IPS DF 19.7 (cell line): ENCODE results near the gene TSSK6.

ENCODE experiments used
- DNase-seq: peaks from one replicate; pipeline ENCODE4 v3.0.0-alpha.2; 2013; ENCODE audit warnings: low read depth, low spot score

Gene TSSK6

DNA sequence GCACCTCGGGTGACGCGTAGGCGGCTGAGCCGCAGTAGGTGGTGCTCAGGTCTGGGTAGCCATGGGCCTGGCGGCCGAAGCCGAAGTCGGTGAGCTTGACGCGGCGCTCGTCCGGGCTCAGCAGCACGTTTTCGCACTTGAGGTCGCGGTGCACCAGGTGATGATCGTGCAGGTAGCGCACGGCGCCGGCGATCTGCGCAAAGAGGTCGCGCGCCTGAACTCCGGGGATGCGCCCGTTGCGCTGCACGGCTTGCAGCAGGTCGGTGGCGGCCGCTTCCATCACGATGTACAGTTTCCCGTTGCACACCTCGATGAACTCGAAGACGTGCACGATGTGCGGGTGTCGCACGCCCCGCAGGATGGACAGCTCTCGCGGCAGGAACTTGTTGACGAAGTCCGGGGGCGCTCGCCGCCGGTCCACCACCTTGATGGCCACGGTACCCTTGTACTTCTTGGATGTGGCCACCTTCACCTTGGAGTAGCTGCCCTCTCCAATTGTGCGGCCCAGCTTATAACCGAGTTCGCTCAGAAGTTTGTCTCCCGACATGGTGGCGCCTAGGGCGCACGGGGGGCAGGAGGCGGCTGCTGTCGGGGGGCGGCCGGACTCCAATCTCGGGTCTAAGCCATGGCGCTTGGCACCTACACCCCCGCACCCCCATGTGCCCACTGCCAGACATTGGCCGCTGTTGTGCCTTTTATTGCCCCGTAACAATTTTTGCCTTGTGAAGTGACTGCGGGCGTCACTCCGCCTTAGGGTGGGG is at the start of gene TSSK6:
TSSK6 (minus strand) TSS at position 668 of the 761 bp plus-strand sequence; CDS start at position 547, 121 bp downstream.
- no peak for DNase-seq

DNA sequence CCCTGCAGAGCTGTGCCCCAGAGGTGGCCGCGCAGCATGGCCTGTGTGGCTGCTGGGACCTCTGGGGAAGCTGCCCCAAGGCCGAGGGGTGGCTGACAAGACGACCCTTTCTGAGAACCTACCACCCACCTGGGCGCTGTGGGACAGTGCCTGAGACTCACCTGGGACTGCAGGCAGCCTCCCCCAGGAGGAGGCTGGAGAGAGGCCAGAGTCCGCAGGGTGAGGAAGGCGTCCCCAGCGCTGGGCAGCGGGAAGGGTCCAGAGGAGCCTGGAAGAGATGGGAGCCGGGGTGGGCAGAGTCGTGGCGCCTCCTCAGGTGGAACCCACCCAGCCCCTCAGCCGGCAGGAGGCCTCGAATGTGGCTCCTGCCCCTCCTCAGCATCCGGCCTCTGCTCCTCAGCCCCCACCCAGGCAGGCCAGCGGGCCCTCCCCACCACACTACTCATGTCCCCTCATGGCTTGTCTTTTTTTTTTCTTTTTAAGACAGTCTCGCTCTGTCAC is 48.0 kb upstream of the TSSK6 start:
- no peak for DNase-seq

DNA sequence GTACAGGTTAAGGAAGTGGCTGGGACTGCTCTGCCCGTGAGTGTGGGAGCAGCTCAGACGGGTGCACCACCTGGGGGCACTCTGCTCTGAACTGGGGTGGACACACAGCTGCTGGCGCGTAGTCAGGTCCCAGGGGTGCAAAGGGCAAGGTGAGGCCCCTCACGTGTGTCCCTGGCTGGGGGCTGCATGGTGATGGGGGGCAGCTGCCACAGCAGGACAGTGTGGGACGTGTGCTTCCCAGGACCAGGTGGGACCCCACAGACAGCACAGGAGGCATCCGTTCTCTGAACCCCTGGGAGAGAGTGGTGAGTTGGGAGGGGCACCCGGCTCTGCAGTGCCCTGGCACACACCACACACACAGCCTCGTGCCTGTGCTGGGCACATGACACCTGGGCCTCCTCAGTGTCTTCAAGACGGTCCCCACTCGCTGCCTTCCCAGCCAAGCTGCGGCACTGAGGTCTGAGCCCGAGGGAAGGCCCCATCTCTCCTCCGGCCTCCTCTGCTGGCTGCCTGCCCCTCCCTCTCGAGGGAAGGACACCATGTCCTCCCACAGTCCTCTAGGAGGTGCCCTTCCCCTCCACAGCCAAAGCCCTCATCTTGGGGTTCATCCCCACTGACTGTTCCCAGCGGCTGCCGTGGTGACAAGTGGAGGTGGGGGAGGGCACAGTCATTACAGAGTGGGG is 47.5 kb upstream of the TSSK6 start:
- DNase-seq, result no peak

DNA sequence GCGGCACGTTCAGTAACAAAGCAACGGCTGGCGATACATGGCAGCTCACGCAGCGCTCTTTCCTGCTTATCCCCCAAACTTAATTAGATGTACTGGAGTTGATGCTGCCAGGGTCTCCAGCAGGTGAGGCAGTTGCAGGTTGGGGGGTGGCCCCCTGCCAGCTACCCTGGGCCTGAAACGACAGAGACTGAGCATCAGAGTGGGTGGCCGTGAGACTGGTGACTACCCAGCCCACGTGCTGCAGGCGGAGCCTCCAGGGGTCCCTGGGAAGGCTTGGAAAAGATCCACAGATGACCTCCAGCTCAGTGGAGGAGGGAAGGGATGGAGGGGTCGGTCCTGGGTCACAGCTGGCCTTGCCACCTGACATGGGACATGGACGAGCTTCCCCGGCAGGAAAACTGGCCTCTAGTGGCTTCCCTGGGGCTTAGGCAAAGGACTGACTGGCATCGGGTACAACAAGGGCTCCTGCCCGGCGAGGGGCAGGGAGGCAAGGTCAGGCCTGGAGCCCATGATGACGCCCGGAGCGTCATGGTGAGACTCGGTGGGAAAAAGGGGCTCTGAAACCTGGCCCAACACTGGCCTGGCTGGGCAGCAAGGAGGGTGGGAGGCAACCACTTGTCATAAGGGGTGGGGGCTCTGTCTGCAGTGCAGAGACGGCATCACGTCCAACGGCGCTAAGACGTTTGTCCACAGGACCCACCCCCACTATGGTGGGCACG is 46.8 kb upstream of the TSSK6 start:
- no peak for DNase-seq

DNA sequence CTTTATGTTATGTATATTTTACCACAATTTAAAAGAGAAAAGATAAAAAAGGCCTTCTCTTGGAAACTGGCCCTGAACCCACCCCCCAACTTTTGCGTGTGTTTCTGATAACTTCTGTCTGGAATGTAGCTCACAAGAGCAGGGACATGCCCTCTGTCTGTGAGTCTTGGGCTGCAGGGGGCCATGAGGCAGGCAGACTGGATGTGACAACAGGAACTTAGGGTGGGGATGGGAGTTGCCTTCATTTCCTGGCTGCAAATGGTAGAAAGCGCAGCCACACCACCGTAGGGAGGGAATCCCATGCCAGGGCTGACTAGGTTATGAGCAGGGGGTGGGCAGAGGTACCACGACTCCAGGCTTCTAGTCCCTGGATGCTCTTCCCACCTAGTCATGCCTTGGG is 44.6 kb upstream of the TSSK6 start:
- no peak for DNase-seq

DNA sequence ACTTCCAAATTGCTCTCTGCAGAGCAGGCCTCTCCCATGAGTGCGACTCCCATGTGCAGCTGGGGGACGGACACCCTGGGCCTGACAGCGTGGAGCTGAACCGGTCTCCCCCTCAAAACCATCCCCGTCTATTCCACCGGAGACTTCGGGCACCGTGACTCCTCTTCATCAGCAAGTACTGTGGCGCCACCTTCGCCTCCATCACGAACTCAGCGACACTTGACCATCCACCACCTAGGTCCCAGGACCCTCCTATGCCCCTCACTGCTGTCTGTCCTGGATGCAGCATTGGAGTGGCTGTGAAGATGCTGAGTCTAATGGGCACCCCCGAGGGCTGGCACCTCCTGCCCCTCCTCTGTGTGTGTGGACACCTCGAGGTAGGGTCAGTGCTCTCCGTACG is 43.3 kb upstream of the TSSK6 start:
- no peak for DNase-seq

DNA sequence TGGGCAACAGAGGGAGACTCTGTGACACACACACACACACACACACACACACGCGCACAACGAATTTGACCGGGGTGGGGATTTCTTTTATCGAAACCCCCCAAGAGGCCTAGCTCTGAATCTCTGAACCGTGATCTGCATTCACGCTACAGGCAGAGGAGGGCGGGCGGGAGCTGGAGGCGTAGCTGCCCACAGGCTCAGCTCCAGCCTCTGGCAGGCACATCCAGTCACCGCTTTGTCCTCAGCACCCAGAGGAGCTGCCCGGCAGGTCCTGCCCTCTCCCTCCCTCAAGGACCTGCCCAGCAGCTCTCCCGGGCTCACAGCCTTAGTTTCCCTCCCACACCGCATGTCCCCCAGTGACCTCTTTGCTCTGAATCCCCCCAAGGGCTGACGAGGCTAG is 42.7 kb upstream of the TSSK6 start:
- DNase-seq, result no peak

DNA sequence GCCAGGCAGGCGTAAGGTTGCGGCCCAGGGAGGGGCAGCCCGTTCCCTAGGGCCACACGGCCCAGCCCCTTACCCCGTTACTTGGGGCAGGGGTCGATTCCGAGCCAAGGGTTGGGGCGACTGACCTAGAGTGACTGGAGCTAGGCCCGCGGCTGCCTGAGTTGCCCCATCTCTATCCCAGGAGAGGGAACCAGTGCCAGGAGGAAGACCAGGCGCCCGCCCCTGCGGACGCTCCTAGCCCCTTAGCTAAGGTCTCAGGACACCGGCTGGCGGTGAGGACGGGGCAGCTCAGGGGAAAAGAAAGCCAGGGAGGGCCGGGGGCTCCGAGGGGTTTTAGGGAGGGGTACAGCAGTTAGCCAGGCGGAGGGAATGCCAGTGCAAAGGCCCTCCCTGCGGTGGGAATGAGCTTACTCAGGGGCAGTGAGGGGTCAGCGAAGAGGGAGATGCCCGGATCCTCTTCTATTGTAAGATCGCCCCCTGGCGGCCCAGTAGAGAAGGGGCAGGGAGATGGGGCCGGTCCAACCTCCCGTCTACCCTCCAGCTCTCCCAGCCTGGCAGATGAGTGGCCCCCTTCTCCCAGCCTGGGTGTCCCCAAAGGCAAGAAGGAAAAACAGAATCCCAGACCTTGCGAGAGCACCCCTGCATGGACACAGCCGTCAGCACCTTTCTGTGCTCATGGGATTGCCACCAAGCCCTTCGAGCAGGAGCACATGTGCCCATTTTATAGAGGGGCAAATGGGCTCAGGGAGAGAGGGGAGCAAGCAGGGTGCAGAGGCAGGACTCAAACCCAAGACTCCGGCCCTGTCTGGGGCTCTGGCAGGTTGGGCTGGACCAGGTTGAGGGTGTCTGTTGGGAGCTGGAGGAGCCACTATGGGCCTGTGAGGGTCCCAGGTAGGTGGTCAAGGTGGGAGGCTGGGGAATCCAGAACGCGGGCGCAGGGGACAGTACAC is 39.0 kb upstream of the TSSK6 start:
- DNase-seq, result no peak

DNA sequence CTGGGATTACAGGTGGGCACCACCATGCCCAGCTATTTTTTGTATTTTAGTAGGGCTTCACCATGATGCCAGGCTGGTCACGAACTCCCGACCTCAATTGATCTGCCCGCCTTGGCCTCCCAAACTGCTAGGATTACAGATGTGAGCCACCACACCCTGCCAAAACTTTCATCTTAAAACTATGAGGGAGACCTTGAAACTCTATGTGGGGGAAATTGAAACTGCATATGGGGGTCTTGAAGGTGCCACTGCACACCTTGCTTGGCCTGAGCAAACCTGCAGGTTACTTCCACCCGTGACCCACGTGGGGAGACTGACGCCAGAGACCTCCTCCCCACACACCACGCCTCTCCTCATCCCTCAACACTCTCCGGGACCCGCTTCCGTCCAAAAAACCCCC is 38.3 kb upstream of the TSSK6 start:
- DNase-seq, result no peak

DNA sequence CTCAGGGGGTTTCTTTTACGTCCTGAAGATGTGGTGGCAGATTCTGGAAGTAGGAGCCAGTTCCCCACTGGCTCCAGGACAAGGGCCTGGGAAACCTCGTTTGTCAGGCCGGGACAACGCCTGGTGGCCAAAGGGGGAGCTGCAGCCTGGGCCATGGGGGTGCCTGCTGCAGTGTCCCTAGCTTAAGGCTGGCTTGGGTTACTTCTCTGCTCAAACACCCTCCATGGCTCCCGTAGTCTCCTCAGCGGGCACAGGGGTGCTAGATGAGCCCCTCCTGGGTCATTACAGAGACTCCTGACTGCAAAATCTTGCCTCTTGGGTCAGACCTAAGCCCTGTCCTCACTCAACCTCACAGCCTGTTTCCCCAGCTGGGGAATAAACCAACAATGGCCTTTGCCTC is 37.5 kb upstream of the TSSK6 start:
- DNase-seq, result no peak

DNA sequence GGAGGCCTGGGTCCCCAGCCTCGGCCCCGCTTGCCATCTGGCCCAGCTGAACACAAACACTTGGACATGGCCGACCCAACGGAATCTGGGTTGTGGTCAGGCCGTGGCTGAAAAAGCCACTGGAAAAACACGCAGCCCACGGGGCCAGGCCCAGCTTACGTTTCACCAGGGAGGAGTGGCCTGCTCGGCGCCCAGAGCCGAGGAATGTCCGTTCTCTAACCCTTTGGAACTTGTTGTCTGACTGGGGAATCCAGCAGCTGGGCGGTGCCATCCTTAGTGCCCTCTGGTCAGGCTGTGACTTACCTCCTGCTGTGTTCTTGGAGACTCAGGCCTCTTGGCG is 36.5 kb upstream of the TSSK6 start:
- no peak for DNase-seq

DNA sequence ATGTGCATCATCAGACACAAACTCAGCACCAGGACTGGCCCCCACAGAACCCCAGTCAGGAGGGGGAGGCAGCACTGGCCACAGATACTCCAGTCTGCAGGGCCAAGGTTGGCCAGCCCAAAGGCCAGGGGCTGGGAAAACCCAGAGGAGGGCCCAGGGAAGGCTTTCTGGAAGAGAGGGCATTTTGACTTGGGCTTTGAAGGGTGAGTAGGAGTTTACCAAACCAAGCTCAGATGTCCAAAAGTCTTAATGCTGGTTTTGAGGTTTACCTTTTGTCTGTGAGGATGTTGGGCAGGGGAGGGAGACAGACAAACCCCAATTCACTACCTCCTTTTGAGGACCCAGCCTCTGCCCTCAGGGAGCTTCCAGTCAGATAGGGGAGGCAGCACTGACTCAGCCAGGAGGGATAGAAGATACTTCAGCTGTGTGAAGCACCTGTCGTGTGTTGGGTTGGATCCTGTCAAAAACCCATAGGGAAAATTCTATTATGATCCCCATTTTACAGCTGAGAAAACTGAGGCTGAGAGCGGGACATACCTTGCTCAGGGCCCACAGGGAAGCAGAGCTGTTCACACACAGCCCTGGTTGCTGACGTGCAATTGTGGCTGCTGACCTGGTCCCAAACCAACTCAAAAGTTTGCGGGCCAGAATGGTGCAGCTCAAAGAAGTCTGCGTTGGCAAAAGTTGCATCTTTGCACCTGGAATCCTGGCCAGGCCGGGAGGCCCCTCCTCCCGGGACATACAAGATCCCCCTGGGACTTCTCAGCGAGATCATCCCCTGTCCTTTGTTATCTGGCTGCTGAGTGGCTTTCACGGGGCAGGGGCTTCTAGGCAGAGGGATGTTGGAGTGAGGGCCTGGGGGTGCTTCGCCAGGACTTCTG is 35.9 kb upstream of the TSSK6 start:
- no peak for DNase-seq

DNA sequence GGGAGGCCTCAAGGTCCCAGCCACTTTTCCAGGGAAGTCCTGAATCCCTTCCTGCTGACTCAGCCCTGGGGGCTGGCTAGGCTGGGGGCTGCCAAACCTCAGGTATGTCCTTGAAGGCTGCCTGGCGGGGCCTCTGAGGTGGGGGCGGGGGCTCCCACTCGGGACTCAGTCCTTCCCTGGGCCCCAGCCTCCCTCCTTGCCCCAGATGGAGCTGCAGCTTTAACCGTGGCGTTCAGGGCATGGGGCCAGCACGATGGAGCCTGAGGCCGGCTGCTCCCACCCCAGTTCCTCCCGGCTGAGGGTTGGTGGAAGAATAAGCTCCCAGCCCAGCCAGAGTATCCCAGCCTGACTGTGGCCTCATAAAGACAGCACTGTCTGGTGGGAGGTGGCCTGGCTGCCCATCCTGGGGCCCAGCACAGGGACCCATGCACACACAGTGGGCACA is 35.2 kb upstream of the TSSK6 start:
- no peak for DNase-seq

DNA sequence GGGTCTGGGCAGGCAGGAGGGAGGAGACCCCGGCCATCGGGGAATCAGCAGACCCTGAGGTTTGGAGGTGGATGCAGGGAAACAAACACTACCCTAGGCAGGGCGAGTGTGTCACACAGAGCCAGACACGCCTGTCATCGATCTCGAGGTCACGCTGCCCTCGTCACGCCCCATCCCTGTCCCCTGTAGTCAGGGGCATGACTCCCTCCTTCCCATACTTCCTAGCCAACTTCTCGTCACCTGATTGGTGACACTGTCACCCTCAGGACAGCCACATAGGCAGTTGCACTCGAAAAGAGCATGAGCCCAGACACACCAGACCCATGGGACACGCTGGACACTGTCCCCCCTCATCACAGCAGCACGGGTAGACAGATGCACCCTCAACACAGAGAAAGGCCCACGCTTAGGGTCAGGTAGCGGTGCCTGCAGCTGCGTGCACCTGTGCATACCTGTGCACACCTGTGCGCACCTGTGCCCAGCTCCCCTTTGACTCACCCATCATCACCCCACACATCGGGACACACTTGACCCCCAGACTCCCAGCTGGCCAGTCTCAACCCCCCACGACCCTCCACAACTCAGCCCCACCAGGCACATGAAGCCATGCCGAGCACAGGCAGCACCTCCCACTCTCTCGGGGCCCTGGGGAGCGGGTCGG is 34.6 kb upstream of the TSSK6 start:
- no peak for DNase-seq

DNA sequence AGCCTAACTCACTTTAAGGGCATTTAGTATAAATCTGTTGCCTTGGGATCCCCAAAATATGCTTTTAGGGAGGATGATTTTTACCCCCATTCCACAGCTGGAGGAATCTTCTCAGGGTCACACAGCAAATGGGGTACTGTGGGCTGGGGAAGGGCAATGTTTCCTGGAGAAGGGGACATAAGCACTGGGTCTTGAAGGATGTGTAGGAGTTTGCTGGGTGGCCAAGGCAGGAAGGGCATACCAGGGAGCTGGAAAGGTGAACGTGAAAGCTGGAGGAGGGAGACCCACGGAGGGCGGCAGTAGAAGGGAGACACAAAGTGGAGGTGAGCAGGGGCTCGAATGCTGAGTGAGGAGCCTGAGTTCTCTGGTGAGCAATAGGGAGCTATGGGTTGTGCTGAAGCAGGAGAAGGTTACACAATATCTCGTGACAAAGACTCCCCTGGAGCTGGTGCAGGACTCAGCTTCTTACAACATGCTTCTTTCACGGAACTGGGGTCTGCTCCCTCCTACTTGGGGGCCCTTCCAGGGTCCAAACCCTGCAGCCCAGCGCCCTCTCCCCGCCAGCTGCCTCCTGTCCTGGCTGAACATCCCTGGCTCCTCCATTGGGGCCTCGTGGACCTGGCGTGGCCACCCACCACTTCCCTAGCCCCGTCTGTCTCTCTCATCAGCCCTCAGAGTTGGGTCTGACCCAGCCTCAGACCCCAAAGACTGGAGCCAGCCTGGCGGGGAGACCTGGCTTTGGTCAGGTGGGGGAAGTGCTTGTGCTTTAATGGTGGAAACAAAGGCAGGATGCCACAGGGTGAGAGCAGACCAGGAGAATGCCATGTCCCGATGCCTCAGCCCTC is 33.8 kb upstream of the TSSK6 start:
- DNase-seq, result no peak

DNA sequence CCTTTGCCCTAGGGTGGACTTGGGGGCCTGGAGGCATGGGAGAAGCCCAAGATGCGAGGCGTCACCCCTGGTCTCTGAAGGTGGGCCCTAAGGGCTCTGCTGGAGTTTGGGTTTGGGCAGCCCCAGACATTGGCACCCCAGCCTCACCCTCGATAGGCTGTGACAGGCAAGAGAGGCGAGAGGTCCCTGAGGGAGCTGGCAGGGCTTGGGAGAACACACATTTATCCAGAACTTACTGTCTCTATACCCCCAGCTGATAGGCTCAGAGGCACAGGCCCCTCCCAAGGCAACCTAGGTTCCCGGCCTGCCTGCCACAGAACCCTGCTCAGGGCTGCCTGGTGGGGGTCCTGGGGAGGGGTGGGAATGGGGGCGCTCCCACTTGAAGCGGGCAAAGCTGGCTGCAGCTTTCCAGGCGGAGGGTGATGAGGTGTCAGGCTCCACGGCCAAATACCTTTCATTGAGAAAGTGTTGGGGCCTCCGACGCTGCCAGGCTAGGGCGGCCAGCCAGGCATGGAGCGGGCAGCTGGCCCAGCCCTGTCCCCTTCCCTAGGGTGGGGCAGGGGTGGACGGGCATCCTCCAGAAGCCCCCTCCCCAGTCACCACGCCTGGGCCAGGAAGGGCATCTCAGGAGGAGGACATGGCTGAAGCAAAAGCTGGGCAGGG is 32.5 kb upstream of the TSSK6 start:
- DNase-seq, result no peak

DNA sequence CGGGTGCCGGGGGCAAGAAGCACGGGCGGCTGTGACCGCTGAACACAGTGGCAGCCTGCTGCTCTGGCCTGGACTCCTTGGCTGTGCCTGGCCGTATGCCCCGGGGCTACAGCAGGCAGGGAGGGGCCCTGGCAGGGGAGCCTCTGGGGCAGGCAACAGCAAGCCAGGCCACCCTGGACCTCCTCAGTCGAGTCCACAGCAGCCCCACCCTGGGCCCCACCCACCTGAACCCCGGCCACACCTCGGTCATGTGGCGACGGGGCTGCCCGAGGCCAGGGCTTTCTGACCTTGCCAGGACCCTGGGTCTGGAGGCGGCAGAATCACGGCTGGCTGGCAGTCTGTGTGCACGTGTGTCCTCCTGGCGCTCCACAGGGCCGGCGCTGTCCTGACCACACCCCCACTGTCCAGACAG is 31.4 kb upstream of the TSSK6 start:
- no peak for DNase-seq

DNA sequence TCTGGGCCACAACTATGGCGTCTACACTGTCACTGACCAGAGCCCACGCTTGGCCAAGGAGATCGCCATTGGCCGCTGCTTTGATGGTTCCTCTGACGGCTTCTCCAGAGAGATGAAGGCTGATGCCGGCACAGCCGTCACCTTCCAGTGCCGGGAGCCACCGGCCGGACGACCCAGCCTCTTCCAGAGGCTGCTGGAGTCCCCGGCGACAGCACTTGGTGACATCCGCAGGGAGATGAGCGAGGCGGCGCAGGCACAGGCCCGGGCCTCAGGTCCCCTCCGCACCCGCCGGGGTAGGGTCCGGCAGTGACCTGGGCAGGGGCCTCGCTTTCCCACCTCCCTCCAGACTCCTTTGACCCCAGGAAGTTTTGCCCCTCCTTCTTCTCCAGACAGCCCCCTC is 30.4 kb upstream of the TSSK6 start:
- no peak for DNase-seq
